Pancreas (tissue), 10 donors: ENCODE results near the gene STK39. TPM values are rescaled to one million over a fixed set of nuclear protein-coding genes. Genes with fewer than 3 reads are reported as not detected.

ENCODE experiments used
- ATAC-seq, 4 donors: fragments of 200-7000 bp; cut with Tn5 transposase; one replicate each; pipeline versions ENCODE4 v1.8.0 to v1.9.1; 2020; ENCODE audit warnings: mild to moderate bottlenecking in 4 of 4, moderate library complexity in 4 of 4
- DNase-seq, 6 donors: peaks; one replicate each; pipeline ENCODE4 v3.0.0-alpha.2; 2020
- FAIRE-seq: peaks from 2 replicates; lab custom pipeline; 2012; peaks lifted over from hg19 to GRCh38; lab: Jason Lieb, UNC
- H3K27ac ChIP-seq, 4 donors: fragments of 200-600 bp; sonication (generic); 1 replicate in 3 of 4; 2 replicates in 1 of 4; pipeline versions ENCODE4 v1.5.0 to v1.8.0; 2020
- H3K27me3 ChIP-seq, 4 donors: fragments of 200-600 bp; one replicate each; pipeline ENCODE4 v1.8.0; 2021
- H3K36me3 ChIP-seq, 3 donors: fragments of 200-600 bp; sonication (generic) in 1 of 3; one replicate each; pipeline versions ENCODE4 v1.5.0 to v1.8.0; 2020 to 2021
- H3K4me1 ChIP-seq, 3 donors: fragments of 200-600 bp; one replicate each; pipeline ENCODE4 v1.8.0; 2021
- H3K4me3 ChIP-seq, 4 donors: fragments of 200-600 bp; sonication (generic) in 2 of 4; one replicate each; pipeline versions ENCODE4 v1.5.0 to v1.8.0; 2020 to 2021
- H3K9me3 ChIP-seq, 4 donors: fragments of 200-600 bp; one replicate each; pipeline ENCODE4 v1.8.0; 2021
- WGBS, 2 donors: extraction: QIAGEN DNeasy Blood & Tissue Kit; methylation state at CpG; one replicate each; pipeline ENCODE4 v1.1.7; 2013; 5-methylcytosine and 5-hydroxymethylcytosine counted together
- intact Hi-C, 3 donors: fragments of 100-400 bp; cut with DNase I; formaldehyde crosslinking; loops; one replicate each; pipeline versions ENCODE4 v1.11.1 to v1.14.2; 2022
- polyA plus RNA-seq, 2 donors: library from polyadenylated mRNA; stranded (reverse); fragments of 200-250 nt; gene quantifications; one replicate each; pipeline ENCODE4 v1.2.3, GENCODE V29; 2013
- total RNA-seq, 6 donors: library from RNA; stranded (reverse); fragmentation: NEBNext Ultra II Directional in 4 of 6; extraction: Animal tissue kit (Norgen Biotek cat#: 25700) in 4 of 6; gene quantifications; one replicate each; pipeline versions ENCODE4 v1.2.1 to v1.2.4, GENCODE V29; 2021 to 2023
- TF ChIP-seq, protein P1 (sequence below), 4 donors: fragments of 200-600 bp; sonication (generic) in 3 of 4; IDR thresholded peaks; one replicate each; pipeline versions ENCODE4 v1.5.0 to v1.8.0; 2021; ENCODE audit warnings: antibody characterized with exemption in 4 of 4
- donor health status: healthy with polysubstance abuse.
- donor health status: DM: no; HTN: no; CAD: no; lungs with moderate emphysema.
- donor health status: DM: no; HTN: no; CAD: no.
- donor health status: control.
- donor health status: control.
- donor health status: Bipolar disorder and iron deficiency.
- donor health status: DM: yes; HTN: yes; CAD: no.
- donor health status: DM: no; HTN: no; CAD: no.
- donor health status: DM: no; HTN: no; CAD: no.
- donor health status: DM: yes; HTN: yes; CAD: no.

The STK39 gene
- total and polyA plus RNA-seq, 8 donors: 9.5 to 23.1 (median 15.5) TPM

GRCh38 chr2:168149986-168150385, 97.4 kb downstream of the STK39 start:
- FAIRE-seq (no peak), ATAC-seq (no peak), DNase-seq (no peak)
- TF ChIP-seq, protein P1, sequence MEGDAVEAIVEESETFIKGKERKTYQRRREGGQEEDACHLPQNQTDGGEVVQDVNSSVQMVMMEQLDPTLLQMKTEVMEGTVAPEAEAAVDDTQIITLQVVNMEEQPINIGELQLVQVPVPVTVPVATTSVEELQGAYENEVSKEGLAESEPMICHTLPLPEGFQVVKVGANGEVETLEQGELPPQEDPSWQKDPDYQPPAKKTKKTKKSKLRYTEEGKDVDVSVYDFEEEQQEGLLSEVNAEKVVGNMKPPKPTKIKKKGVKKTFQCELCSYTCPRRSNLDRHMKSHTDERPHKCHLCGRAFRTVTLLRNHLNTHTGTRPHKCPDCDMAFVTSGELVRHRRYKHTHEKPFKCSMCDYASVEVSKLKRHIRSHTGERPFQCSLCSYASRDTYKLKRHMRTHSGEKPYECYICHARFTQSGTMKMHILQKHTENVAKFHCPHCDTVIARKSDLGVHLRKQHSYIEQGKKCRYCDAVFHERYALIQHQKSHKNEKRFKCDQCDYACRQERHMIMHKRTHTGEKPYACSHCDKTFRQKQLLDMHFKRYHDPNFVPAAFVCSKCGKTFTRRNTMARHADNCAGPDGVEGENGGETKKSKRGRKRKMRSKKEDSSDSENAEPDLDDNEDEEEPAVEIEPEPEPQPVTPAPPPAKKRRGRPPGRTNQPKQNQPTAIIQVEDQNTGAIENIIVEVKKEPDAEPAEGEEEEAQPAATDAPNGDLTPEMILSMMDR (IDR thresholded peaks at IDR 0.05): no peak
- Histone ChIP-seq H3K4me1 (no peaks in the 10 kb centered on the region), H3K27me3 (no peaks in the 10 kb centered on the region), H3K36me3 (no peaks in the 10 kb centered on the region), H3K4me3 (no peak overlapping the region), H3K27ac (no peak overlapping the region), H3K9me3 (no peaks in the 10 kb centered on the region)
- 86 to 91% methylated on average over 6 of the region's 6 CpGs for WGBS, 2 donors
- intact Hi-C loops: no loop called here

GRCh38 chr2:168149150-168149974, 98.0 kb downstream of the STK39 start:
- Histone ChIP-seq H3K36me3 (no peaks in the 10 kb centered on the region), H3K4me1 (no peaks in the 10 kb centered on the region), H3K27me3 (no peaks in the 10 kb centered on the region), H3K27ac (no peak overlapping the region), H3K4me3 (no peak overlapping the region), H3K9me3 (no peaks in the 10 kb centered on the region)
- ATAC-seq: no peak
- FAIRE-seq: no peak
- 66 to 70% methylated on average over 5 of the region's 5 CpGs for WGBS, 2 donors
- no peak for DNase-seq
- TF ChIP-seq, protein P1 (IDR thresholded peaks at IDR 0.05): no peak
- intact Hi-C loops: no loop called here

- no peak for ATAC-seq
- Histone ChIP-seq H3K27ac (no peak overlapping the region), H3K27me3 (no peaks in the 10 kb centered on the region), H3K4me3 (no peak overlapping the region), H3K4me1 (no peaks in the 10 kb centered on the region), H3K9me3 (no peaks in the 10 kb centered on the region), H3K36me3 (no peaks in the 10 kb centered on the region)
- intact Hi-C loops: no loop called here
- DNase-seq: no peak
- TF ChIP-seq, protein P1 (IDR thresholded peaks at IDR 0.05): no peak
- 75 to 82% methylated on average over 8 of the region's 8 CpGs for WGBS, 2 donors
- FAIRE-seq: no peak
Observed at GRCh38 chr2:168147830-168148794, 99.3 kb downstream of the STK39 start.

- H3K9me3 ChIP-seq: no peaks in the 10 kb centered on the region
- no peak for DNase-seq
- H3K4me1 ChIP-seq: no peaks in the 10 kb centered on the region
- H3K36me3 ChIP-seq: no peaks in the 10 kb centered on the region
- WGBS, 2 donors: 81 to 83% methylated on average over 9 of the region's 9 CpGs
- H3K27me3 ChIP-seq: no peaks in the 10 kb centered on the region
- intact Hi-C loops: no loop called here
- no peak overlapping the region for H3K27ac ChIP-seq
- no peak for FAIRE-seq
- ATAC-seq: no peak
- H3K4me3 ChIP-seq: no peak overlapping the region
- TF ChIP-seq, protein P1 (IDR thresholded peaks at IDR 0.05): no peak
Observed at GRCh38 chr2:168146892-168147810, 100.2 kb downstream of the STK39 start.
